Transverse colon (tissue), 3 donors: ENCODE results near the gene HSDL2.
"Not testable (repeated sequence)": the region's sequence is repeated elsewhere in the genome, so short reads cannot be mapped to it uniquely, and the experiment has no call there.

Source experiments
- POLR2A ChIP-seq: fragments of 450-650 bp; IDR thresholded peaks from one replicate; pipeline ENCODE4 v1.6.1; 2016; ENCODE audit warnings: antibody characterized with exemption, mild to moderate bottlenecking, moderate library complexity
- TF ChIP-seq, protein P1 (sequence below), 5 experiments: fragments of 200-600 bp in 3 of 5; fragments of 450-650 bp in 2 of 5; sonication (generic) in 3 of 5; IDR thresholded peaks; 1 replicate in 2 of 5; 2 replicates in 3 of 5; pipeline ENCODE4 v1.5.1; 2016 to 2017; ENCODE audit warnings: antibody characterized with exemption in 5 of 5, inconsistent platforms in 3 of 5, mild to moderate bottlenecking in 2 of 5, moderate library complexity in 1 of 5

DNA sequence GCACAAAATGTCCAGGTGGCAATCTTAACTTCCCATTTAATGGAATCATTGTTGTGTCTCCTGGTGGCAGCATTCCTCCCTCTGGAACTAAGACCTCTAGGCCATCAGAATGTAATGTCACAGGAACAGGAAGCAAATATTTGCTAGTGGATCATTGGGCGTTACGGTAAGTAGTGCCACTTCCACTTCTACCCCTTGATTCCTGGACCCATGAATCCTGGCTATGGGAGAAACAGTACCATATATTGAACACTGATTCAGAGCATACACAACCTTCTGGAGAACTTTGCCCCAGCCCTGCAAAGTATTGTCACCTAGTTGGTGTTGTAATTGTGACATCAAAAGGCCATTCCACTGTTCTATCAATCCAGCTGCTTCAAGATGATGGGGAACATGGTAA, 5.7 kb upstream of the HSDL2 start:
- TF ChIP-seq, protein P1, sequence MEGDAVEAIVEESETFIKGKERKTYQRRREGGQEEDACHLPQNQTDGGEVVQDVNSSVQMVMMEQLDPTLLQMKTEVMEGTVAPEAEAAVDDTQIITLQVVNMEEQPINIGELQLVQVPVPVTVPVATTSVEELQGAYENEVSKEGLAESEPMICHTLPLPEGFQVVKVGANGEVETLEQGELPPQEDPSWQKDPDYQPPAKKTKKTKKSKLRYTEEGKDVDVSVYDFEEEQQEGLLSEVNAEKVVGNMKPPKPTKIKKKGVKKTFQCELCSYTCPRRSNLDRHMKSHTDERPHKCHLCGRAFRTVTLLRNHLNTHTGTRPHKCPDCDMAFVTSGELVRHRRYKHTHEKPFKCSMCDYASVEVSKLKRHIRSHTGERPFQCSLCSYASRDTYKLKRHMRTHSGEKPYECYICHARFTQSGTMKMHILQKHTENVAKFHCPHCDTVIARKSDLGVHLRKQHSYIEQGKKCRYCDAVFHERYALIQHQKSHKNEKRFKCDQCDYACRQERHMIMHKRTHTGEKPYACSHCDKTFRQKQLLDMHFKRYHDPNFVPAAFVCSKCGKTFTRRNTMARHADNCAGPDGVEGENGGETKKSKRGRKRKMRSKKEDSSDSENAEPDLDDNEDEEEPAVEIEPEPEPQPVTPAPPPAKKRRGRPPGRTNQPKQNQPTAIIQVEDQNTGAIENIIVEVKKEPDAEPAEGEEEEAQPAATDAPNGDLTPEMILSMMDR (IDR thresholded peaks at IDR 0.05), result not testable (repeated sequence)
- TF ChIP-seq POLR2A, result not testable (repeated sequence)
